Endothelial cell (in vitro differentiated cells): ENCODE data around the gene ANKRD12. TPM values are rescaled to one million over a fixed set of nuclear protein-coding genes. Genes with fewer than 3 reads are reported as not detected.

ENCODE experiments used
- DNase-seq: peaks from one replicate; pipeline ENCODE4 v3.0.0; 2021; ENCODE audit warnings: low spot score
- H3K27ac Mint-ChIP-seq: one replicate; pipeline ENCODE4 v1.8.0; 2021; ENCODE audit warnings: mixed read lengths, inconsistent platforms; ENCODE audit not compliant: unreplicated experiment
- H3K27me3 Mint-ChIP-seq: one replicate; pipeline ENCODE4 v1.8.0; 2021; ENCODE audit warnings: mild to moderate bottlenecking, moderate library complexity, mixed read lengths, inconsistent platforms; ENCODE audit not compliant: unreplicated experiment
- H3K36me3 Mint-ChIP-seq: one replicate; pipeline ENCODE4 v1.8.0; 2021; ENCODE audit warnings: mild to moderate bottlenecking, low read depth, mixed read lengths, inconsistent platforms; ENCODE audit not compliant: unreplicated experiment
- H3K4me1 Mint-ChIP-seq: one replicate; pipeline ENCODE4 v1.8.0; 2021; ENCODE audit warnings: mild to moderate bottlenecking, mixed read lengths, inconsistent platforms; ENCODE audit not compliant: unreplicated experiment
- H3K4me3 Mint-ChIP-seq: one replicate; pipeline ENCODE4 v1.8.0; 2021; ENCODE audit warnings: mild to moderate bottlenecking, mixed read lengths, inconsistent platforms; ENCODE audit not compliant: unreplicated experiment
- H3K9me3 Mint-ChIP-seq: one replicate; pipeline ENCODE4 v1.8.0; 2021; ENCODE audit warnings: mixed read lengths, inconsistent platforms; ENCODE audit not compliant: unreplicated experiment
- total RNA-seq: library from RNA; stranded (reverse); fragmentation: NEBNext Ultra II Directional; extraction: Animal tissue kit (Norgen Biotek cat#: 25700); gene quantifications from one replicate; pipeline ENCODE4 v1.2.1, GENCODE V29; 2021; ENCODE audit not compliant: unreplicated experiment
- TF ChIP-seq, protein P1 (sequence below): fragments of 200-600 bp; sonication (generic); IDR thresholded peaks from one replicate; pipeline ENCODE4 v1.5.0; 2021; ENCODE audit warnings: antibody characterized with exemption; ENCODE audit not compliant: unreplicated experiment

Gene ANKRD12
- total RNA-seq, 1 donor from 2014 or later, result 32.9 TPM

DNA sequence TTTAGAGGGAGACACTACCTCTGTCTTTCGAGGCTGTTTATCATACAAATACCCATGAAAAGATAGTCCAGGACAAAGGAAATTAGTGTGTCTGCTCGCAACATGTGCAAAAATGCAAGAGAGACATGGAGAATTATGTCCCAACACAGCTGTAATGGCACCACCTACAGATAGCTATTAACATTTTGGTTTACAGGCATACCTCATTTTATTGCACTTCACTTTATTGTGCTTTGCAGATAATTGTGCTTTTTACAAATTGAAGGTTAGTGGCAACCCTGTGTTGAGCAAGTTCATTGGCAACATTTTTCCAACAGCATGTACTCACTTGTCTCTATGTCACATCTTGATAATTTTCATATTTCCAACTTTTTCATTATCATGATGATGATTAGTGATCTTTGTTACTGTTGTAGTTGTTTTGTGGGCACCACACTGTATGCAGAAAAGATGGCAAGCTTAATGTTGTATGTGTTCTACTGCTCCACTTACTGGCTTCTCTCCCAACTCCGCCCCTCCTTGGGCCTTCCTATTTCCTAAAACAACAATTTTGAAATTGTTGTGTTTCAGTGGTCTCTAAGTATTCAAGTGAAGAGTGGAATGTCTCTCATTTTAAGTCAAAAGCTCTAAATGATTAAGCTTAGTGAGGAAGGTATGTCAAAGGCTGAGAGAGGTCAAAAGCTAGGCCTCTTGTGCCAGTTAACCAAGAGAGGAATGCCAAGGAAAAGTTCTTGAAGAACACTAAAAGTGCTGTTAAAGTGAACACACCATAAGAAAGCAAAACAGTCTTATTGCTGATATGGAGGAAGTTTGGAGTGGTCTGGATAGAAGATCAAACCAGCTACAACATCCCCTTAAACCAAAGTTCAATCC is 52.0 kb downstream of the ANKRD12 start:
- Mint-ChIP-seq H3K27me3 (peaks cover 3% of the 10 kb centered on the region), H3K9me3 (no peaks in the 10 kb centered on the region), H3K4me3 (no peak overlapping the region), H3K27ac (no peak overlapping the region), H3K4me1 (peaks cover 16% of the 10 kb centered on the region), H3K36me3 (no peaks in the 10 kb centered on the region)
- no peak for DNase-seq
- TF ChIP-seq, protein P1, sequence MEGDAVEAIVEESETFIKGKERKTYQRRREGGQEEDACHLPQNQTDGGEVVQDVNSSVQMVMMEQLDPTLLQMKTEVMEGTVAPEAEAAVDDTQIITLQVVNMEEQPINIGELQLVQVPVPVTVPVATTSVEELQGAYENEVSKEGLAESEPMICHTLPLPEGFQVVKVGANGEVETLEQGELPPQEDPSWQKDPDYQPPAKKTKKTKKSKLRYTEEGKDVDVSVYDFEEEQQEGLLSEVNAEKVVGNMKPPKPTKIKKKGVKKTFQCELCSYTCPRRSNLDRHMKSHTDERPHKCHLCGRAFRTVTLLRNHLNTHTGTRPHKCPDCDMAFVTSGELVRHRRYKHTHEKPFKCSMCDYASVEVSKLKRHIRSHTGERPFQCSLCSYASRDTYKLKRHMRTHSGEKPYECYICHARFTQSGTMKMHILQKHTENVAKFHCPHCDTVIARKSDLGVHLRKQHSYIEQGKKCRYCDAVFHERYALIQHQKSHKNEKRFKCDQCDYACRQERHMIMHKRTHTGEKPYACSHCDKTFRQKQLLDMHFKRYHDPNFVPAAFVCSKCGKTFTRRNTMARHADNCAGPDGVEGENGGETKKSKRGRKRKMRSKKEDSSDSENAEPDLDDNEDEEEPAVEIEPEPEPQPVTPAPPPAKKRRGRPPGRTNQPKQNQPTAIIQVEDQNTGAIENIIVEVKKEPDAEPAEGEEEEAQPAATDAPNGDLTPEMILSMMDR, result no peak

GRCh38 chr18:9189491-9189890 is 52.9 kb downstream of the ANKRD12 start:
- H3K4me1 Mint-ChIP-seq, result peaks cover 16% of the 10 kb centered on the region
- H3K27ac Mint-ChIP-seq, result no peak overlapping the region
- H3K4me3 Mint-ChIP-seq, result no peak overlapping the region
- H3K36me3 Mint-ChIP-seq, result no peaks in the 10 kb centered on the region
- H3K27me3 Mint-ChIP-seq, result peaks cover 3% of the 10 kb centered on the region
- TF ChIP-seq, protein P1, result no peak
- no peaks in the 10 kb centered on the region for H3K9me3 Mint-ChIP-seq
- DNase-seq, result no peak

- H3K27me3 Mint-ChIP-seq, result no peaks in the 10 kb centered on the region
- H3K27ac Mint-ChIP-seq, result no peak overlapping the region
- DNase-seq, result no peak
These were observed 55.2 kb downstream of the ANKRD12 start for GRCh38 chr18:9191658-9192256.

DNA sequence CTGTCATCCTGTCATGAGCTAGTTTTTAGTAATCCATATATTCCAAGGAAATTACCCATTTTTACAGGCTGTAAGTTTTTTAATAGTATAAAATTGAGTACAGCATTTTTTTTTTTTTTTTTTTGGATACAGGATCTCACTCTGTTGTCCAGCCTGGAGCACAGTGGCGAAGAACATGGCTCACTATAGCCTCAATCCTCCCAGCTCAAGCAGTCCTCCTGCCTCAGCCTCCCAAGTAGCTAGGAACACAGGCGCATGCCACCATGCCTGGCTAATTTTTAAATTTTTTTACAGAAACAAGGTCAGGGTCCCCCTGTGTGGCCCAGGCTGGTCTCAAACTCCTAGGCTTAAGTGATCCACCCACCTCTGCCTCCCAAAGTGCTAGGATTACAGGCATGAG is 56.5 kb downstream of the ANKRD12 start:
- Mint-ChIP-seq H3K9me3 (no peaks in the 10 kb centered on the region), H3K4me1 (no peaks in the 10 kb centered on the region), H3K36me3 (no peaks in the 10 kb centered on the region), H3K27ac (no peak overlapping the region), H3K27me3 (no peaks in the 10 kb centered on the region), H3K4me3 (no peak overlapping the region)
- TF ChIP-seq, protein P1, result no peak
- no peak for DNase-seq

More at GRCh38 chr18:9191658-9192256, 55.2 kb downstream of the ANKRD12 start:
- Mint-ChIP-seq H3K4me3 (no peak overlapping the region), H3K9me3 (no peaks in the 10 kb centered on the region), H3K36me3 (no peaks in the 10 kb centered on the region), H3K4me1 (no peaks in the 10 kb centered on the region)
- TF ChIP-seq, protein P1, result no peak

GRCh38 chr18:9196568-9196967 is 60.0 kb downstream of the ANKRD12 start:
- Mint-ChIP-seq H3K9me3 (no peaks in the 10 kb centered on the region), H3K4me1 (no peaks in the 10 kb centered on the region), H3K36me3 (no peaks in the 10 kb centered on the region), H3K27ac (no peak overlapping the region), H3K4me3 (no peak overlapping the region), H3K27me3 (no peaks in the 10 kb centered on the region)
- no peak for DNase-seq
- TF ChIP-seq, protein P1, result no peak
